ENCODE measurements around the gene PRDM11. TPM values are rescaled to one million over a fixed set of nuclear protein-coding genes. Genes with fewer than 3 reads are reported as not detected.

PRDM11 gene
- total RNA-seq, 2 experiments from 2014 or later = 2.5 to 3.4 TPM

DNA sequence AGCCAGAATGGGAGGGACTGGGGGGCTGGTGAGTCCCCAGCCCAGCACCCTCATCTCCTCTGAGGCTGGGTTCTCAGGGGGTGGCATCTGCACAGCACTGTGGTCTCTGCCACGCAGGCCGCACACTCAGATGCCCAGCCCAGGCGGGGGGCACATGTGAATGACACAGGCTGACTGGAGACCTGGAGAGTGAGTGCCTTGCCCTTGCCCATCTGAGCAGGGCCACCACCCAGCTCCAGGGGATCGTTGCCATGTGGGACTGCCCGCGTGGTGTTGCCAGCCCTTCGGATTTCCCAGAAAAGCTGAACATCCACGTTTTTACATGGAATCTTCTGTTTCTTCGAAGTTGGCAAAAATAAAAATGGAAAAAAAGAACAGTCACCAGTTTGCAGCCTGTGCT, 18.9 kb downstream of the PRDM11 start:
- Histone ChIP-seq H3K27me3 (ENCODE audit: control insufficient read depth in 1 of 2, insufficient read depth in 2 of 2, low read length in 2 of 2) (no peaks in the 10 kb centered on the region), H3K4me3 (ENCODE audit: low read length) (no peak overlapping the region), H3K36me3 (ENCODE audit: insufficient read depth, low read length) (no peaks in the 10 kb centered on the region), H3K9me3 (ENCODE audit: control insufficient read depth in 1 of 2, insufficient read depth in 1 of 2, low read length in 2 of 2) (no peaks in the 10 kb centered on the region), H3K4me1 (ENCODE audit: insufficient read depth, low read length) (no peaks in the 10 kb centered on the region), H3K27ac (ENCODE audit: low read depth in 1 of 2, low read length in 2 of 2) (no peak overlapping the region)
- peaks cover 3% of the 10 kb centered on the region for H3K27me3 Mint-ChIP-seq
- ATAC-seq (ENCODE audit: poor library complexity) (no peak), DNase-seq (no peak)
- intact Hi-C loops (cut with DNase I, micrococcal nuclease) = no loop called here
- no peak for TF ChIP-seq CTCF (IDR thresholded peaks at IDR 0.05)
- POLR2A ChIA-PET = no interaction called here
- H3K9me3 Mint-ChIP-seq = no peaks in the 10 kb centered on the region
- no peaks in the 10 kb centered on the region for H3K36me3 Mint-ChIP-seq (ENCODE audit: low read depth)
- H3K4me1 Mint-ChIP-seq (ENCODE audit: low read depth) = no peaks in the 10 kb centered on the region
- no peak overlapping the region for H3K4me3 Mint-ChIP-seq
- H3K27ac Mint-ChIP-seq = no peak overlapping the region
- CTCF ChIA-PET = no interaction called here

DNA sequence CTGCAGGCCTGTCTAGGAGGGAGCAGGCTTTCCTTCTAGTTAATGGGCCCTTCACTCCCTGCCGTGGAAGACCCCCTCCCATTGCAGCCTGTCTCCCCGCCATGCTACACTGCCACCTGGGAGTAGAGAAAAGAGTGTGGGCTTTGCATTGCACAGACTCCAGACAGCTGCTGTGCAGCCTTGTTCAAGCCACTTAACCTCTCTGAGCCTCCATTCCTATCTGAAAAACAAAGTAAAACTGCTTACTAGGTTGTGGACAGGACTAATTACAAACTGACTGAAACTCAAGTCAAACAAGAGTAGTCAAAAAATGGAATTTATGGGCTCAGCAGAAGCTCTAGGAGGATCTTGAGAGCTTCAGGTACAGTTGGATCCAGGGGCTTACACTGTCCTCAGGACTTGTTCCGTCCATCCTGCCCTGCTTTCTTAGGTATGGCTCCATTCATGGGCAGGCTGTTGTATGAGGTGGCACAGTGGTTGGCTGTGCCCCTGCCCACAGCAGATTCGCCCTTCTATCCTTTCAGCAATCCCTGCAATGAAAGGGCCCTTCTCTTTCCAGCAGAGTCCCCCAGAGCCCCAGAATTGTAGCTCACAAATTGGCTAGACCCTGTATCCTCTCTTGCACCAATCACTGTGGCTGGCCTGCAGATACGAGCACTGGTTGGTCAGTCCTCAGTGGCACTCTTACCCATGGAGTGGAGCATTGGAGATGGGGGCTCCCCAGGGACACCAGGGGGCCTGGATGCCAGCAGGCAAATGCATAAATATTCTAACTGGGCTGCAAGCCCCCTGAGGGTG, 19.6 kb downstream of the PRDM11 start:
- ChIA-PET CTCF (interaction anchor here (0.7 kb wide), 1 partner anchor 24 kb away, joined by 3 read pairs; no protein-coding TSS in a partner anchor), POLR2A (no interaction called here)
- H3K27ac ChIP-seq (ENCODE audit: low read depth in 1 of 2, low read length in 2 of 2) = no peak overlapping the region
- Mint-ChIP-seq H3K9me3 (no peaks in the 10 kb centered on the region), H3K36me3 (ENCODE audit: low read depth) (no peaks in the 10 kb centered on the region), H3K27me3 (peaks cover 4% of the 10 kb centered on the region), H3K4me3 (no peak overlapping the region), H3K27ac (no peak overlapping the region), H3K4me1 (ENCODE audit: low read depth) (no peaks in the 10 kb centered on the region)
- TF ChIP-seq CTCF (IDR thresholded peaks at IDR 0.05) = no peak
- intact Hi-C loops (cut with DNase I, micrococcal nuclease) = no loop called here
- no peak overlapping the region for H3K4me3 ChIP-seq (ENCODE audit: low read length)
- H3K4me1 ChIP-seq (ENCODE audit: insufficient read depth, low read length) = no peaks in the 10 kb centered on the region
- ATAC-seq (ENCODE audit: poor library complexity) (no peak), DNase-seq (no peak)
- H3K27me3 ChIP-seq (ENCODE audit: control insufficient read depth in 1 of 2, insufficient read depth in 2 of 2, low read length in 2 of 2) = no peaks in the 10 kb centered on the region
- H3K9me3 ChIP-seq (ENCODE audit: control insufficient read depth in 1 of 2, insufficient read depth in 1 of 2, low read length in 2 of 2) = no peaks in the 10 kb centered on the region
- H3K36me3 ChIP-seq (ENCODE audit: insufficient read depth, low read length) = no peaks in the 10 kb centered on the region

GRCh38 chr11:45166604-45166897, 20.1 kb downstream of the PRDM11 start:
- Mint-ChIP-seq H3K4me1 (ENCODE audit: low read depth) (no peaks in the 10 kb centered on the region), H3K9me3 (no peaks in the 10 kb centered on the region), H3K27me3 (peaks cover 4% of the 10 kb centered on the region), H3K4me3 (no peak overlapping the region), H3K27ac (no peak overlapping the region), H3K36me3 (ENCODE audit: low read depth) (no peaks in the 10 kb centered on the region)
- TF ChIP-seq CTCF (IDR thresholded peaks at IDR 0.05) = no peak
- DNase-seq (no peak), ATAC-seq (ENCODE audit: poor library complexity) (no peak)
- intact Hi-C loops (cut with DNase I, micrococcal nuclease) = no loop called here
- Histone ChIP-seq H3K4me1 (ENCODE audit: insufficient read depth, low read length) (no peaks in the 10 kb centered on the region), H3K27ac (ENCODE audit: low read depth in 1 of 2, low read length in 2 of 2) (no peak overlapping the region), H3K4me3 (ENCODE audit: low read length) (no peak overlapping the region), H3K9me3 (ENCODE audit: control insufficient read depth in 1 of 2, insufficient read depth in 1 of 2, low read length in 2 of 2) (no peaks in the 10 kb centered on the region), H3K36me3 (ENCODE audit: insufficient read depth, low read length) (no peaks in the 10 kb centered on the region), H3K27me3 (ENCODE audit: control insufficient read depth in 1 of 2, insufficient read depth in 2 of 2, low read length in 2 of 2) (no peaks in the 10 kb centered on the region)
- ChIA-PET POLR2A (no interaction called here), CTCF (interaction anchor here (0.7 kb wide), 1 partner anchor 24 kb away, joined by 3 read pairs; no protein-coding TSS in a partner anchor)
